MCF 10A (cell line): ENCODE results near the gene STON1. TPM values are rescaled to one million over a fixed set of nuclear protein-coding genes. Genes with fewer than 3 reads are reported as not detected.

Source experiments
- BruUV-seq: library from RNA; stranded (reverse); fragments of 400-500 nt; replicated peaks from 2 replicates; lab custom pipeline; 2021; lab: Mats Ljungman, UMichigan
- CTCF ChIA-PET: fragments of 300-600 bp; sonication (Branson Sonifier 250); formaldehyde crosslinking; extraction: SDS; loops from one replicate; lab custom pipeline; 2021; ENCODE audit warnings: antibody characterized with exemption, inconsistent platforms; lab: Yijun Ruan, JAX
- POLR2A ChIA-PET: fragments of 300-600, 350-650 bp; sonication (Branson Sonifier 250); formaldehyde crosslinking; extraction: SDS; loops from one replicate; lab custom pipeline; 2020; ENCODE audit warnings: antibody characterized with exemption, inconsistent platforms; lab: Yijun Ruan, JAX
- DNase-seq: peaks from one replicate; pipeline ENCODE4 v3.0.0-alpha.2; 2018; ENCODE audit not compliant: unreplicated experiment
- H3K27ac Mint-ChIP-seq: one replicate; pipeline ENCODE4 v1.8.0; 2022; ENCODE audit warnings: mild to moderate bottlenecking, low read depth, mixed read lengths; ENCODE audit not compliant: unreplicated experiment
- H3K27me3 Mint-ChIP-seq: one replicate; pipeline ENCODE4 v1.8.0; 2022; ENCODE audit warnings: mixed read lengths; ENCODE audit not compliant: insufficient read depth, unreplicated experiment
- H3K36me3 Mint-ChIP-seq: one replicate; pipeline ENCODE4 v1.8.0; 2022; ENCODE audit warnings: mild to moderate bottlenecking, moderate library complexity, mixed read lengths; ENCODE audit not compliant: insufficient read depth, unreplicated experiment
- H3K4me1 Mint-ChIP-seq: one replicate; pipeline ENCODE4 v1.8.0; 2022; ENCODE audit warnings: mixed read lengths; ENCODE audit not compliant: insufficient read depth, unreplicated experiment
- H3K4me3 Mint-ChIP-seq: one replicate; pipeline ENCODE4 v1.8.0; 2022; ENCODE audit warnings: mild to moderate bottlenecking, moderate library complexity, mixed read lengths; ENCODE audit not compliant: unreplicated experiment
- H3K9me3 Mint-ChIP-seq: one replicate; pipeline ENCODE4 v1.8.0; 2022; ENCODE audit warnings: mixed read lengths; ENCODE audit not compliant: unreplicated experiment
- CTCF ChIP-seq: fragments of 200-600 bp; IDR thresholded peaks from one replicate; pipeline ENCODE4 v1.8.0; 2022; ENCODE audit warnings: antibody characterized with exemption, mild to moderate bottlenecking; ENCODE audit not compliant: unreplicated experiment
- intact Hi-C: fragments of 100-400 bp; cut with micrococcal nuclease; formaldehyde crosslinking; loops from 2 replicates; pipeline ENCODE4 v1.14.1; 2022
- total RNA-seq: library from RNA; stranded (reverse); gene quantifications from 2 replicates; pipeline ENCODE4 v1.2.3, GENCODE V29; 2022

The STON1 gene
- total RNA-seq, 1 experiment from 2014 or later: 0.23 TPM

- ChIA-PET CTCF (interaction anchor here (0.6 kb wide), 1 partner anchor 143 kb away, joined by 5 read pairs; no protein-coding TSS in a partner anchor), POLR2A (no interaction called here)
- Mint-ChIP-seq H3K4me1 (no peaks in the 10 kb centered on the region), H3K9me3 (no peaks in the 10 kb centered on the region), H3K36me3 (peaks cover 7% of the 10 kb centered on the region), H3K27ac (no peak overlapping the region), H3K4me3 (no peak overlapping the region), H3K27me3 (no peaks in the 10 kb centered on the region)
- DNase-seq: no peak
- intact Hi-C loops: no loop called here
- TF ChIP-seq CTCF: no peak
- BruUV-seq: no TSS peak
Observed at GRCh38 chr2:48532174-48532573, 2.2 kb downstream of the STON1 start.

GRCh38 chr2:48532824-48533223, 2.9 kb downstream of the STON1 start:
- no peaks in the 10 kb centered on the region for H3K4me1 Mint-ChIP-seq

GRCh38 chr2:48534781-48535180, 4.8 kb downstream of the STON1 start:
- H3K36me3 Mint-ChIP-seq: peaks cover 7% of the 10 kb centered on the region
- DNase-seq: no peak
- intact Hi-C loops: no loop called here
- BruUV-seq: no TSS peak
- H3K4me3 Mint-ChIP-seq: no peak overlapping the region
- no peak overlapping the region for H3K27ac Mint-ChIP-seq
- H3K27me3 Mint-ChIP-seq: no peaks in the 10 kb centered on the region
- ChIA-PET CTCF (interaction anchor here (0.6 kb wide), 1 partner anchor 117 kb away, joined by 3 read pairs; no protein-coding TSS in a partner anchor), POLR2A (interaction anchor here (1.1 kb wide), 1 partner anchor 10 kb away, joined by 3 read pairs; no protein-coding TSS in a partner anchor)
- TF ChIP-seq CTCF: no peak
- H3K9me3 Mint-ChIP-seq: no peaks in the 10 kb centered on the region
- H3K4me1 Mint-ChIP-seq: no peaks in the 10 kb centered on the region

More at GRCh38 chr2:48532824-48533223, 2.9 kb downstream of the STON1 start:
- no peaks in the 10 kb centered on the region for H3K9me3 Mint-ChIP-seq
- H3K4me3 Mint-ChIP-seq: no peak overlapping the region
- ChIA-PET CTCF (interaction anchor here (0.6 kb wide), 2 partner anchors 109 to 142 kb away, joined by 4 to 5 read pairs; no protein-coding TSS in a partner anchor), POLR2A (no interaction called here)
- peaks cover 7% of the 10 kb centered on the region for H3K36me3 Mint-ChIP-seq
- TF ChIP-seq CTCF: no peak
- BruUV-seq: no TSS peak
- H3K27me3 Mint-ChIP-seq: no peaks in the 10 kb centered on the region
- no peak for DNase-seq
- intact Hi-C loops: no loop called here
- no peak overlapping the region for H3K27ac Mint-ChIP-seq

GRCh38 chr2:48540237-48540935, 10.4 kb downstream of the STON1 start:
- H3K36me3 Mint-ChIP-seq: no peaks in the 10 kb centered on the region
- H3K27ac Mint-ChIP-seq: no peak overlapping the region
- H3K4me3 Mint-ChIP-seq: no peak overlapping the region
- no peak for DNase-seq
- no peaks in the 10 kb centered on the region for H3K27me3 Mint-ChIP-seq
- H3K9me3 Mint-ChIP-seq: no peaks in the 10 kb centered on the region
- ChIA-PET CTCF (interaction anchor here (0.7 kb wide), 1 partner anchor 47 kb away, joined by 3 read pairs; no protein-coding TSS in a partner anchor), POLR2A (no interaction called here)
- intact Hi-C loops: no loop called here
- no peak for TF ChIP-seq CTCF
- BruUV-seq: no TSS peak
- H3K4me1 Mint-ChIP-seq: no peaks in the 10 kb centered on the region
